Measurements from ENCODE around the gene DNAH3. TPM values are rescaled to one million over a fixed set of nuclear protein-coding genes. Genes with fewer than 3 reads are reported as not detected.
"Not testable (repeated sequence)": the region's sequence is repeated elsewhere in the genome, so short reads cannot be mapped to it uniquely, and the experiment has no call there.

Gene DNAH3
- total RNA-seq, 1 donor: not detected

GRCh38 chr16:20987049-20987448 is 163.6 kb downstream of the DNAH3 start:
- no peaks in the 10 kb centered on the region for H4K20me1 ChIP-seq (ENCODE audit: insufficient read depth, low read length)
- H3K4me2 ChIP-seq (ENCODE audit: insufficient read depth, low read length): no peak overlapping the region
- H3K27ac ChIP-seq (ENCODE audit: low read depth, low read length): no peak overlapping the region
- no peak overlapping the region for H2AFZ ChIP-seq (ENCODE audit: low read length)
- no peak for DNase-seq (ENCODE audit: insufficient read length, low spot score, missing footprints)
- TF ChIP-seq CTCF (IDR thresholded peaks at IDR 0.05; ENCODE audit: extremely low read depth, low read depth, low read length): no peak
- no peaks in the 10 kb centered on the region for H3K27me3 ChIP-seq (ENCODE audit: insufficient read depth, low read length)
- no peaks in the 10 kb centered on the region for H3K9me3 ChIP-seq (ENCODE audit: low read depth, low read length)
- no peaks in the 10 kb centered on the region for H3K36me3 ChIP-seq (ENCODE audit: insufficient read depth, low read length)
- H3K4me1 ChIP-seq (ENCODE audit: insufficient read depth, low read length): no peaks in the 10 kb centered on the region
- no peak overlapping the region for H3K4me3 ChIP-seq (ENCODE audit: insufficient read depth, low read length)
- no peaks in the 10 kb centered on the region for H3K79me2 ChIP-seq (ENCODE audit: insufficient read depth, low read length)

- H3K27ac ChIP-seq (ENCODE audit: low read depth, low read length): no peak overlapping the region
- H3K27me3 ChIP-seq (ENCODE audit: insufficient read depth, low read length): no peaks in the 10 kb centered on the region
- H3K79me2 ChIP-seq (ENCODE audit: insufficient read depth, low read length): no peaks in the 10 kb centered on the region
- DNase-seq (ENCODE audit: insufficient read length, low spot score, missing footprints): no peak
- H3K4me3 ChIP-seq (ENCODE audit: insufficient read depth, low read length): no peak overlapping the region
- no peak for TF ChIP-seq CTCF (IDR thresholded peaks at IDR 0.05; ENCODE audit: extremely low read depth, low read depth, low read length)
- no peak overlapping the region for H3K4me2 ChIP-seq (ENCODE audit: insufficient read depth, low read length)
- no peaks in the 10 kb centered on the region for H3K36me3 ChIP-seq (ENCODE audit: insufficient read depth, low read length)
- no peaks in the 10 kb centered on the region for H4K20me1 ChIP-seq (ENCODE audit: insufficient read depth, low read length)
- H3K9me3 ChIP-seq (ENCODE audit: low read depth, low read length): no peaks in the 10 kb centered on the region
- H2AFZ ChIP-seq (ENCODE audit: low read length): no peak overlapping the region
- H3K4me1 ChIP-seq (ENCODE audit: insufficient read depth, low read length): no peaks in the 10 kb centered on the region
These were observed 166.6 kb downstream of the DNAH3 start for GRCh38 chr16:20984019-20984418.

- H3K36me3 ChIP-seq (ENCODE audit: insufficient read depth, low read length): no peaks in the 10 kb centered on the region
- no peak overlapping the region for H3K4me2 ChIP-seq (ENCODE audit: insufficient read depth, low read length)
- no peak for DNase-seq (ENCODE audit: insufficient read length, low spot score, missing footprints)
- no peak for TF ChIP-seq CTCF (IDR thresholded peaks at IDR 0.05; ENCODE audit: extremely low read depth, low read depth, low read length)
- no peaks in the 10 kb centered on the region for H3K79me2 ChIP-seq (ENCODE audit: insufficient read depth, low read length)
- H3K27me3 ChIP-seq (ENCODE audit: insufficient read depth, low read length): no peaks in the 10 kb centered on the region
- H3K4me3 ChIP-seq (ENCODE audit: insufficient read depth, low read length): no peak overlapping the region
- H4K20me1 ChIP-seq (ENCODE audit: insufficient read depth, low read length): no peaks in the 10 kb centered on the region
- no peak overlapping the region for H3K27ac ChIP-seq (ENCODE audit: low read depth, low read length)
- H2AFZ ChIP-seq (ENCODE audit: low read length): no peak overlapping the region
- no peaks in the 10 kb centered on the region for H3K4me1 ChIP-seq (ENCODE audit: insufficient read depth, low read length)
- H3K9me3 ChIP-seq (ENCODE audit: low read depth, low read length): no peaks in the 10 kb centered on the region
These were observed 174.1 kb downstream of the DNAH3 start for GRCh38 chr16:20976576-20976975.

- not testable (repeated sequence) for H3K36me3 ChIP-seq (ENCODE audit: insufficient read depth, low read length); H3K27me3 ChIP-seq (ENCODE audit: insufficient read depth, low read length); H3K4me3 ChIP-seq (ENCODE audit: insufficient read depth, low read length); H3K79me2 ChIP-seq (ENCODE audit: insufficient read depth, low read length); H3K27ac ChIP-seq (ENCODE audit: low read depth, low read length); DNase-seq (ENCODE audit: insufficient read length, low spot score, missing footprints); H3K4me1 ChIP-seq (ENCODE audit: insufficient read depth, low read length); H3K9me3 ChIP-seq (ENCODE audit: low read depth, low read length); H2AFZ ChIP-seq (ENCODE audit: low read length); H4K20me1 ChIP-seq (ENCODE audit: insufficient read depth, low read length); H3K4me2 ChIP-seq (ENCODE audit: insufficient read depth, low read length)
These were observed 177.4 kb downstream of the DNAH3 start for GRCh38 chr16:20973201-20973600.

All from osteoblast (primary cell).